ENCODE results near the gene SDCCAG8.

SDCCAG8 gene

GRCh38 chr1:243449373-243449772 is 193.5 kb downstream of the SDCCAG8 start:
- DNase-seq (ENCODE audit: extremely low read depth in 1 of 2, low read depth in 1 of 2): no peak

- DNase-seq (ENCODE audit: extremely low read depth in 1 of 2, low read depth in 1 of 2): no peak
These were observed 196.3 kb downstream of the SDCCAG8 start for GRCh38 chr1:243452092-243452491.

GRCh38 chr1:243454328-243454997 is 198.6 kb downstream of the SDCCAG8 start:
- DNase-seq (ENCODE audit: extremely low read depth in 1 of 2, low read depth in 1 of 2): no peak

- no peak for DNase-seq (ENCODE audit: extremely low read depth in 1 of 2, low read depth in 1 of 2)
These were observed 200.2 kb downstream of the SDCCAG8 start for GRCh38 chr1:243455760-243456651.

GRCh38 chr1:243457363-243457982 is 201.6 kb downstream of the SDCCAG8 start:
- DNase-seq (ENCODE audit: extremely low read depth in 1 of 2, low read depth in 1 of 2): no peak

GRCh38 chr1:243459059-243459458 is 203.2 kb downstream of the SDCCAG8 start:
- no peak for DNase-seq (ENCODE audit: extremely low read depth in 1 of 2, low read depth in 1 of 2)

- DNase-seq (ENCODE audit: extremely low read depth in 1 of 2, low read depth in 1 of 2): no peak
These were observed 205.9 kb downstream of the SDCCAG8 start for GRCh38 chr1:243461700-243462099.

GRCh38 chr1:243462929-243463697 is 207.3 kb downstream of the SDCCAG8 start:
- no peak for DNase-seq (ENCODE audit: extremely low read depth in 1 of 2, low read depth in 1 of 2)

GRCh38 chr1:243465081-243465480 is 209.2 kb downstream of the SDCCAG8 start:
- no peak for DNase-seq (ENCODE audit: extremely low read depth in 1 of 2, low read depth in 1 of 2)

GRCh38 chr1:243465738-243466137 is 209.9 kb downstream of the SDCCAG8 start:
- no peak for DNase-seq (ENCODE audit: extremely low read depth in 1 of 2, low read depth in 1 of 2)

- no peak for DNase-seq (ENCODE audit: extremely low read depth in 1 of 2, low read depth in 1 of 2)
These were observed 213.7 kb downstream of the SDCCAG8 start for GRCh38 chr1:243469497-243469896.

GRCh38 chr1:243470502-243470901 is 214.7 kb downstream of the SDCCAG8 start:
- DNase-seq (ENCODE audit: extremely low read depth in 1 of 2, low read depth in 1 of 2): no peak

- no peak for DNase-seq (ENCODE audit: extremely low read depth in 1 of 2, low read depth in 1 of 2)
These were observed 215.3 kb downstream of the SDCCAG8 start for GRCh38 chr1:243471026-243471685.

GRCh38 chr1:243471754-243472745 is 216.2 kb downstream of the SDCCAG8 start:
- DNase-seq (ENCODE audit: extremely low read depth in 1 of 2, low read depth in 1 of 2): no peak

- no peak for DNase-seq (ENCODE audit: extremely low read depth in 1 of 2, low read depth in 1 of 2)
These were observed 217.6 kb downstream of the SDCCAG8 start for GRCh38 chr1:243473227-243474135.

- DNase-seq (ENCODE audit: extremely low read depth in 1 of 2, low read depth in 1 of 2): no peak
These were observed 218.5 kb downstream of the SDCCAG8 start for GRCh38 chr1:243474136-243474881.

- no peak for DNase-seq (ENCODE audit: extremely low read depth in 1 of 2, low read depth in 1 of 2)
These were observed 219.1 kb downstream of the SDCCAG8 start for GRCh38 chr1:243474906-243475305.

Measured in activated CD8-positive, alpha-beta memory T cell treated with anti-CD3 and anti-CD28 coated beads for 1 hour (primary cell).